Effector memory CD8-positive, alpha-beta T cell (primary cell): Measurements from ENCODE around the gene PRKN.

Source experiments
- ATAC-seq: fragments of 150-1000 bp; cut with Tn5 transposase; replicated peaks from 2 replicates; pipeline ENCODE4 v1.10.0; 2021; ENCODE audit warnings: mild to moderate bottlenecking, moderate library complexity
- DNase-seq, 3 experiments: peaks; one replicate each; pipeline ENCODE4 v3.0.0; 2021
- H3K27ac Mint-ChIP-seq, 2 donors: one replicate each; pipeline ENCODE4 v1.8.0; 2022; ENCODE audit warnings: mild to moderate bottlenecking in 2 of 2, mixed read lengths in 2 of 2, moderate library complexity in 2 of 2
- H3K27me3 Mint-ChIP-seq, 2 donors: one replicate each; pipeline ENCODE4 v1.8.0; 2022; ENCODE audit warnings: mixed read lengths in 2 of 2
- H3K36me3 Mint-ChIP-seq: one replicate; pipeline ENCODE4 v1.8.0; 2022; ENCODE audit warnings: mild to moderate bottlenecking, moderate library complexity, mixed read lengths; ENCODE audit not compliant: insufficient read depth
- H3K4me1 Mint-ChIP-seq, 2 donors: one replicate each; pipeline ENCODE4 v1.8.0; 2022; ENCODE audit warnings: low read depth in 2 of 2, mixed read lengths in 2 of 2
- H3K4me3 Mint-ChIP-seq, 2 donors: one replicate each; pipeline ENCODE4 v1.8.0; 2022; ENCODE audit warnings: mild to moderate bottlenecking in 2 of 2, mixed read lengths in 2 of 2, moderate library complexity in 2 of 2
- H3K9me3 Mint-ChIP-seq, 2 donors: one replicate each; pipeline ENCODE4 v1.8.0; 2022; ENCODE audit warnings: mixed read lengths in 2 of 2

The PRKN gene

GRCh38 chr6:161303628-161304340 is 1423.8 kb downstream of the PRKN start:
- Mint-ChIP-seq H3K27ac (no peak overlapping the region), H3K36me3 (no peaks in the 10 kb centered on the region), H3K27me3 (peaks cover 25 to 33% of the 10 kb centered on the region in 2 donors), H3K4me1 (no peaks in the 10 kb centered on the region), H3K9me3 (no peaks in the 10 kb centered on the region), H3K4me3 (no peak overlapping the region)
- DNase-seq (no peak), ATAC-seq (no peak)

- no peak overlapping the region for H3K27ac Mint-ChIP-seq
- no peak overlapping the region for H3K4me3 Mint-ChIP-seq
- H3K27me3 Mint-ChIP-seq: peaks cover 25 to 33% of the 10 kb centered on the region in 2 donors
- ATAC-seq (no peak), DNase-seq (no peak)
- H3K9me3 Mint-ChIP-seq: no peaks in the 10 kb centered on the region
- H3K36me3 Mint-ChIP-seq: no peaks in the 10 kb centered on the region
- no peaks in the 10 kb centered on the region for H3K4me1 Mint-ChIP-seq
These were observed 1424.6 kb downstream of the PRKN start for GRCh38 chr6:161302949-161303348.

- DNase-seq (no peak), ATAC-seq (no peak)
- H3K4me3 Mint-ChIP-seq: no peak overlapping the region
- H3K27ac Mint-ChIP-seq: no peak overlapping the region
- H3K4me1 Mint-ChIP-seq: no peaks in the 10 kb centered on the region
- no peaks in the 10 kb centered on the region for H3K9me3 Mint-ChIP-seq
- H3K36me3 Mint-ChIP-seq: no peaks in the 10 kb centered on the region
- peaks cover 21 to 33% of the 10 kb centered on the region in 2 donors for H3K27me3 Mint-ChIP-seq
These were observed 1426.2 kb downstream of the PRKN start for GRCh38 chr6:161301338-161301737.

DNA sequence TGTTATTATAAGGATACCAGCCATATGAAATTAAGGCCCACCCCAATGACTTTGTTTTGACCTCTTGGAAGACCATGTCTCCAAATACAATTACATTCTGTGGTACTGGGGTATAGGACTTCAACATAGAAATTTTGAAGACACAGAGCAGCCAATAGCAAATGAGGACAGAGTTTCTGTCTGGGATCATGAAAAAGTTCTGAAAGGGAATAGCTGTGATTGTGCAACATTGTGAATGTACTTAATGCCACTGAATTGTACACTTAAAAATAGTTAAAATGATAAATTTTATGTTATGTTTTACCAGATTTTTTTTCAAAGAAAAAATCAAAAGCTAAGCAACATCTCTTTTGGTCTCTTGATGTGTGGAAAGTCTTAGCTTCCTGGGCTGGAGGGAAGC is 1426.7 kb downstream of the PRKN start:
- DNase-seq (no peak), ATAC-seq (no peak)
- H3K4me3 Mint-ChIP-seq: no peak overlapping the region
- no peaks in the 10 kb centered on the region for H3K9me3 Mint-ChIP-seq
- peaks cover 16 to 33% of the 10 kb centered on the region in 2 donors for H3K27me3 Mint-ChIP-seq
- H3K36me3 Mint-ChIP-seq: no peaks in the 10 kb centered on the region
- no peaks in the 10 kb centered on the region for H3K4me1 Mint-ChIP-seq
- H3K27ac Mint-ChIP-seq: no peak overlapping the region

DNA sequence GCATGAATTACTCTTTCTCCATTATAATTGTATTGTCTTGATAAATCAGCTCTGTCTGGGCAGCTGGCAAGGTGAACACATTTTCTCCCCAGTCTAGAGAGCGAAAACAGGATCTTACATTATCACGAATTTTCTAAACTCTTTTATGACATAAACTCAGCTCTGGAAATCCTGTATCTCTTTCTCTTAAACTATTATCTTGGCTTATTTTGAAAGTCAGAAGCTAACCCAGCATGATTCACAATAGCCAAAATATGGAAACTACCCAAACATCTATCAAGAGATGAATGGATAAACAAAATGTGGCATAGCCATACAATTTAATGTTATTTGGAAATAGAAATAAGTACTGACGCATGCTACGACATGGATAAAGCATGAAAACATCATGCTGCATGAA is 1427.8 kb downstream of the PRKN start:
- Mint-ChIP-seq H3K27ac (no peak overlapping the region), H3K36me3 (no peaks in the 10 kb centered on the region), H3K4me1 (no peaks in the 10 kb centered on the region), H3K4me3 (no peak overlapping the region), H3K27me3 (peaks cover 13 to 31% of the 10 kb centered on the region in 2 donors), H3K9me3 (no peaks in the 10 kb centered on the region)
- DNase-seq: no peak
- ATAC-seq: no peak
